ENCODE results near the gene IQGAP2.

The IQGAP2 gene

GRCh38 chr5:76662521-76662920 is 259.4 kb downstream of the IQGAP2 start:
- H2AFZ ChIP-seq (ENCODE audit: low read length, unreplicated experiment), result no peak overlapping the region
- H3K27me3 ChIP-seq (ENCODE audit: insufficient read depth, low read length), result no peaks in the 10 kb centered on the region
- no peaks in the 10 kb centered on the region for H3K79me2 ChIP-seq (ENCODE audit: control insufficient read depth, insufficient read depth, low read length, unreplicated experiment)
- no peaks in the 10 kb centered on the region for H3K4me1 ChIP-seq (ENCODE audit: control insufficient read depth, insufficient read depth, low read length, unreplicated experiment)
- no peak overlapping the region for H3K4me3 ChIP-seq (ENCODE audit: low read depth, low read length)
- no peak overlapping the region for H3K27ac ChIP-seq (ENCODE audit: low read depth, low read length)
- no peaks in the 10 kb centered on the region for H3K36me3 ChIP-seq (ENCODE audit: insufficient read depth, low read length)

GRCh38 chr5:76663573-76663972 is 260.5 kb downstream of the IQGAP2 start:
- H3K36me3 ChIP-seq (ENCODE audit: insufficient read depth, low read length), result no peaks in the 10 kb centered on the region

GRCh38 chr5:76664079-76664478 is 261.0 kb downstream of the IQGAP2 start:
- Histone ChIP-seq H3K27me3 (ENCODE audit: insufficient read depth, low read length) (no peaks in the 10 kb centered on the region), H3K36me3 (ENCODE audit: insufficient read depth, low read length) (no peaks in the 10 kb centered on the region), H3K4me1 (ENCODE audit: control insufficient read depth, insufficient read depth, low read length, unreplicated experiment) (no peaks in the 10 kb centered on the region), H3K79me2 (ENCODE audit: control insufficient read depth, insufficient read depth, low read length, unreplicated experiment) (no peaks in the 10 kb centered on the region), H3K27ac (ENCODE audit: low read depth, low read length) (no peak overlapping the region), H2AFZ (ENCODE audit: low read length, unreplicated experiment) (no peak overlapping the region), H3K4me3 (ENCODE audit: low read depth, low read length) (no peak overlapping the region)

More at GRCh38 chr5:76663573-76663972, 260.5 kb downstream of the IQGAP2 start:
- Histone ChIP-seq H3K4me1 (ENCODE audit: control insufficient read depth, insufficient read depth, low read length, unreplicated experiment) (no peaks in the 10 kb centered on the region), H3K79me2 (ENCODE audit: control insufficient read depth, insufficient read depth, low read length, unreplicated experiment) (no peaks in the 10 kb centered on the region), H3K4me3 (ENCODE audit: low read depth, low read length) (no peak overlapping the region), H3K27ac (ENCODE audit: low read depth, low read length) (no peak overlapping the region), H3K27me3 (ENCODE audit: insufficient read depth, low read length) (no peaks in the 10 kb centered on the region), H2AFZ (ENCODE audit: low read length, unreplicated experiment) (no peak overlapping the region)

DNA sequence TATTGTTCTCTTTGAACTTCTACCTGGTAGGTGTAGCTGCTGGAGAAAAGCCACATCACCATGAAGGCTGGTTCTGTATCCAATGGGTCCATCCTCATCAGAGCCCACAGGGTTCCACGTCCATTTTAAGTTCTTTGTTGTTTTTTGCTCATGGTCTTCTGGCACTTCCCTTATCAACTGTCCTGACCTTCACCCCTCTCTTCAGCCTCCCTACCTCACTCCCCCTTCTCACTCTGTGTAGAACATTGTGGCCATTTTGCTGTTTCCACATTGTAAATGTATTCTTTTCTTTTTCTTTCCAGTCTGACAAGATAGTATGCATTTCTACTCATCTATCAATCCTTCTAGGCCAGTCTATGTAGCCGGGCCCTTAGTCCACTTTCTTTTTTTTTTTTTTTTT is 264.4 kb downstream of the IQGAP2 start:
- H3K27me3 ChIP-seq (ENCODE audit: insufficient read depth, low read length), result no peaks in the 10 kb centered on the region
- no peak overlapping the region for H2AFZ ChIP-seq (ENCODE audit: low read length, unreplicated experiment)
- no peaks in the 10 kb centered on the region for H3K79me2 ChIP-seq (ENCODE audit: control insufficient read depth, insufficient read depth, low read length, unreplicated experiment)
- H3K27ac ChIP-seq (ENCODE audit: low read depth, low read length), result no peak overlapping the region
- H3K36me3 ChIP-seq (ENCODE audit: insufficient read depth, low read length), result no peaks in the 10 kb centered on the region
- H3K4me3 ChIP-seq (ENCODE audit: low read depth, low read length), result no peak overlapping the region
- peaks cover 4% of the 10 kb centered on the region for H3K4me1 ChIP-seq (ENCODE audit: control insufficient read depth, insufficient read depth, low read length, unreplicated experiment)

DNA sequence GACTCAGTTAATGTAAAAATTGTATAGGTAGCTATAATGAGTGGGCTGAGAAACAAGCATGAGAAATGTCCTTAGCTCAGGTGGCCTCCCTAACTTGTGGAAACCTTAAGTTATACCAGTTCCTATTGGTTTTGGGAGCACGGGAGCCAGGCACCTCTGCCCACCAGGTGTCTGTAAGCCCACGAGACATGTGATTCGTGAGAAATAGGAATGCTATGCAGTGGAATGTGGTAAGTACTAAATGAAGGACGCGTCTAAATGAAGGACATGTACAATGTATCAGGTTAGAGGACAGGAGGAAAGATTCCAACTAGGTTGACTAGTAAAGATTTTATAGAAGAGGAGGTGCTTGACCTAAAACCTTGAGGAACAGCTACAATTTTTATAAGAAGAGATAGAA is 266.2 kb downstream of the IQGAP2 start:
- Histone ChIP-seq H3K4me1 (ENCODE audit: control insufficient read depth, insufficient read depth, low read length, unreplicated experiment) (peaks cover 4% of the 10 kb centered on the region), H3K27ac (ENCODE audit: low read depth, low read length) (no peak overlapping the region), H3K79me2 (ENCODE audit: control insufficient read depth, insufficient read depth, low read length, unreplicated experiment) (no peaks in the 10 kb centered on the region), H3K4me3 (ENCODE audit: low read depth, low read length) (no peak overlapping the region), H3K36me3 (ENCODE audit: insufficient read depth, low read length) (no peaks in the 10 kb centered on the region), H3K27me3 (ENCODE audit: insufficient read depth, low read length) (no peaks in the 10 kb centered on the region), H2AFZ (ENCODE audit: low read length, unreplicated experiment) (no peak overlapping the region)

GRCh38 chr5:76670508-76670907 is 267.4 kb downstream of the IQGAP2 start:
- Histone ChIP-seq H3K36me3 (ENCODE audit: insufficient read depth, low read length) (no peaks in the 10 kb centered on the region), H3K79me2 (ENCODE audit: control insufficient read depth, insufficient read depth, low read length, unreplicated experiment) (no peaks in the 10 kb centered on the region), H3K4me3 (ENCODE audit: low read depth, low read length) (no peak overlapping the region), H3K4me1 (ENCODE audit: control insufficient read depth, insufficient read depth, low read length, unreplicated experiment) (peaks cover 4% of the 10 kb centered on the region), H3K27ac (ENCODE audit: low read depth, low read length) (no peak overlapping the region), H3K27me3 (ENCODE audit: insufficient read depth, low read length) (no peaks in the 10 kb centered on the region), H2AFZ (ENCODE audit: low read length, unreplicated experiment) (no peak overlapping the region)

GRCh38 chr5:76672242-76672641 is 269.2 kb downstream of the IQGAP2 start:
- Histone ChIP-seq H3K79me2 (ENCODE audit: control insufficient read depth, insufficient read depth, low read length, unreplicated experiment) (no peaks in the 10 kb centered on the region), H3K27me3 (ENCODE audit: insufficient read depth, low read length) (no peaks in the 10 kb centered on the region), H3K27ac (ENCODE audit: low read depth, low read length) (no peak overlapping the region), H3K36me3 (ENCODE audit: insufficient read depth, low read length) (no peaks in the 10 kb centered on the region), H3K4me3 (ENCODE audit: low read depth, low read length) (no peak overlapping the region), H3K4me1 (ENCODE audit: control insufficient read depth, insufficient read depth, low read length, unreplicated experiment) (peaks cover 4% of the 10 kb centered on the region), H2AFZ (ENCODE audit: low read length, unreplicated experiment) (no peak overlapping the region)

DNA sequence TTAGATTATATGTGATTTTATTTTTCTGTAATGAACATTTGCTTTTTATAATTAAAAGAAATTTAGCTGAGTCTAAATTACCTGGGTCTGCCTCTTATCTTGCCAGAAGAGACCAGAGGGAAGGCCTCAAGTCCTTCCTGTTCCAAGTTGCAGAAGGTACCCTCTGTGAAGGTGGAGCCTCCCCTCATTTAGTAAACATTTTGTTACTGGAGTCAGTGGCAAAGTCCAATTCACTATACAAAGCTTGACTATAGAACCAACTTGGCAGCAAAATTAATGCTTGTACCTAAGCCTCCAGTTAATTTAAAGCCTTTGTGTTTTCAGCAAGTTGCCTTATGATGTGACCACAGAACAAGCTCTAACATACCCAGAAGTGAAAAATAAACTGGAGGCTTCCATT is 270.0 kb downstream of the IQGAP2 start:
- Histone ChIP-seq H2AFZ (ENCODE audit: low read length, unreplicated experiment) (no peak overlapping the region), H3K4me3 (ENCODE audit: low read depth, low read length) (no peak overlapping the region), H3K79me2 (ENCODE audit: control insufficient read depth, insufficient read depth, low read length, unreplicated experiment) (no peaks in the 10 kb centered on the region), H3K27me3 (ENCODE audit: insufficient read depth, low read length) (no peaks in the 10 kb centered on the region), H3K27ac (ENCODE audit: low read depth, low read length) (no peak overlapping the region), H3K4me1 (ENCODE audit: control insufficient read depth, insufficient read depth, low read length, unreplicated experiment) (peaks cover 4% of the 10 kb centered on the region), H3K36me3 (ENCODE audit: insufficient read depth, low read length) (no peaks in the 10 kb centered on the region)

DNA sequence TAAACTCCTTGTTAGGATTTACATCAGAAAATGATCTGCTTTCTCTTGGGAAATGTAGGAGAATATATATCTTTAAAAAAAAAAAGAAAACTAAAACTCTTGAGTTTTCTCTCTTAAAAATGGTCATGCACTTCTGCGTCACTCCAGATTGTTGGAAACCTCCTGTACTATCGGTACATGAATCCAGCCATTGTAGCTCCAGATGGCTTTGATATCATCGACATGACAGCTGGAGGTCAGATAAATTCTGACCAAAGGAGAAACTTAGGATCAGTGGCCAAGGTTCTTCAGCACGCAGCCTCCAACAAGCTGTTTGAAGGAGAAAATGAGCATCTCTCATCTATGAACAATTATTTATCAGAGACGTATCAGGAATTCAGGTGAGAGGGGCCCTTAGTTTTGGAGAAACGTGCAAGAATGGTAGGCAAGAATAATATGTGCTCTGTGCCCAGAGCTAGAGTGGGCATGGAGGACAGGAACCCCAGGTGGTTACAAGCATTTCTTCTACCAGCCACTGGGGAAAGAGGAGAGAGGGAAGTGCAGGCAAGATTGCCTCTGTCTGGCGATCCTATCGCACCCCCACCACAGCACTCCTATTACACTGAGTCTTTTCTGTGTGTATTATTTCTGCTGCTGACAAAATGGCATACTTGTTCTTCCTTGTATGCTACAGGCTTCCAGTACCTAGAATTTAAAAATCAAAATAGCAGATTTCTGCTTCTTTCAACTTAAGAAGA is 271.4 kb downstream of the IQGAP2 start:
- H2AFZ ChIP-seq (ENCODE audit: low read length, unreplicated experiment), result no peak overlapping the region
- peaks cover 4% of the 10 kb centered on the region for H3K4me1 ChIP-seq (ENCODE audit: control insufficient read depth, insufficient read depth, low read length, unreplicated experiment)
- H3K4me3 ChIP-seq (ENCODE audit: low read depth, low read length), result no peak overlapping the region
- no peak overlapping the region for H3K27ac ChIP-seq (ENCODE audit: low read depth, low read length)
- no peaks in the 10 kb centered on the region for H3K27me3 ChIP-seq (ENCODE audit: insufficient read depth, low read length)
- H3K36me3 ChIP-seq (ENCODE audit: insufficient read depth, low read length), result no peaks in the 10 kb centered on the region
- no peaks in the 10 kb centered on the region for H3K79me2 ChIP-seq (ENCODE audit: control insufficient read depth, insufficient read depth, low read length, unreplicated experiment)

DNA sequence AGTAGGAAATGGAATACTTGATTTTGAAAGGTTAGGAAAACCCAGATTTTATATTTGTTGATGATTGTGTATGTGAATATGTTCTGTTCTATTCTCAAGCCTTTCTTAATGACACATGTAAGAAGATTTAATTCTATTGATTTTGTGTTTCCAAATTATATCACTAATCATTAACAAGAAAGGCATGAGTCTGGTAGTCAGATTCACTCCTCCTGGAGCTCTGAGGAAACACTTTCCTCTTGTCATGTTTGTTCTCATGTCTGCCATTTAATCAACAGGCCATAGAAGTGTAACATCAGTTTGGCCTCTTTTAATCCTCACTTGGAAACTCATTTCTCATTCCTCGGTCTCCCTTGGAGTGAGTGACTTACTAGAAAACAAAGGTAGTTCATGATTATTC is 272.3 kb downstream of the IQGAP2 start:
- Histone ChIP-seq H2AFZ (ENCODE audit: low read length, unreplicated experiment) (no peak overlapping the region), H3K4me1 (ENCODE audit: control insufficient read depth, insufficient read depth, low read length, unreplicated experiment) (peaks cover 4% of the 10 kb centered on the region), H3K36me3 (ENCODE audit: insufficient read depth, low read length) (no peaks in the 10 kb centered on the region), H3K27me3 (ENCODE audit: insufficient read depth, low read length) (no peaks in the 10 kb centered on the region), H3K27ac (ENCODE audit: low read depth, low read length) (no peak overlapping the region), H3K4me3 (ENCODE audit: low read depth, low read length) (no peak overlapping the region), H3K79me2 (ENCODE audit: control insufficient read depth, insufficient read depth, low read length, unreplicated experiment) (no peaks in the 10 kb centered on the region)

GRCh38 chr5:76677849-76678472 is 274.9 kb downstream of the IQGAP2 start:
- H3K4me1 ChIP-seq (ENCODE audit: control insufficient read depth, insufficient read depth, low read length, unreplicated experiment), result no peaks in the 10 kb centered on the region
- H3K27ac ChIP-seq (ENCODE audit: low read depth, low read length), result no peak overlapping the region

More at GRCh38 chr5:76677849-76678472, 274.9 kb downstream of the IQGAP2 start:
- H3K4me3 ChIP-seq (ENCODE audit: low read depth, low read length), result no peak overlapping the region
- H2AFZ ChIP-seq (ENCODE audit: low read length, unreplicated experiment), result no peak overlapping the region
- H3K36me3 ChIP-seq (ENCODE audit: insufficient read depth, low read length), result no peaks in the 10 kb centered on the region
- H3K79me2 ChIP-seq (ENCODE audit: control insufficient read depth, insufficient read depth, low read length, unreplicated experiment), result no peaks in the 10 kb centered on the region
- H3K27me3 ChIP-seq (ENCODE audit: insufficient read depth, low read length), result no peaks in the 10 kb centered on the region

All from ACC112 (cell line).